GM21447 (cell line): Measurements from ENCODE around the gene S100A8.
"Not testable (repeated sequence)": the region's sequence is repeated elsewhere in the genome, so short reads cannot be mapped to it uniquely, and the experiment has no call there.

Experiments
- ATAC-seq: cut with Tn5 transposase; IDR thresholded peaks from one replicate; pipeline ENCODE4 v1.9.1; 2021; ENCODE audit not compliant: unreplicated experiment

S100A8 gene

DNA sequence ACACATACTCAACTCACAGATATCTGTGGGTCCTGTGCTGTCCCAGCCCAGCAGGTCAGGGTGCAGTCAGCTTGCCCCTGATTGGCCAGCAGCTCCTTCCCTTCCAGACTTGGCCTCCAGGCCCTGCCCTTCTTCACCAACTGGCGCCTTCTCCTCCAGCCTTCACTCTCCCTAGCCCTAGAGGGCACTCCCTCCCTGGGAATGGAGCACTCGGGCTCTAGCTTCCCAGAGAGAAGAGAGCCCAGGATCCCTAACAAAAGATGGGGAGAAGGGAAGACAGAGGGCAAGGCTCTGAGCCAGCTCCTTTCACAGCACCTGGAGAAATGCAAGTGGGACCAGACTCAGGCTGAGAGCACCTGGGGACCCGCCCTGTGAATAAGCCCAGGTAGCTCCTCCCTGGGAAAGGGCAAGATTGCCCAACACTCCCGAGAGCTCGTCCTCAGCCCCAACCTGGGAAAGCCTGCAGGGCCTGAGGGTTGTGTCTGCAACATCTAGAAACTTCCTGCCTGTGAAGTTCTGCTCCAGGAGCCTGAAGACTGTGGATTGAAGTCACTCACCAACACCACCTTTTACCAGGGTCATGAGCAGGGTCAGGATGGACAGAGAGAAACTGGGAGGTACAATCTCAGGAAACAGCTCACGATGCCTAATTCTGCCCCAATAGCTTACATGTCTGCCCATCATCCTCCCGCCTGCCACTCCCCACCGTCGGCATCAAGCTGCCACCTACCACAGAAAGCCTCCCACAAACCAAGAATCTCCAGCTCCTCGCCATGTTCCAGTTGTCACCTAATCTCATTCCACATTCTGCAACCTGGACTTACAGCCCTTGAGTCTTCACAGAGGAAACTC is 42.1 kb downstream of the S100A8 start, which contains the start of gene PGLYRP4:
PGLYRP4 (minus strand) TSS at position 331 of the 852 bp plus-strand sequence. CDS start 909 bp downstream, outside the sequence.
- ATAC-seq = no peak

DNA sequence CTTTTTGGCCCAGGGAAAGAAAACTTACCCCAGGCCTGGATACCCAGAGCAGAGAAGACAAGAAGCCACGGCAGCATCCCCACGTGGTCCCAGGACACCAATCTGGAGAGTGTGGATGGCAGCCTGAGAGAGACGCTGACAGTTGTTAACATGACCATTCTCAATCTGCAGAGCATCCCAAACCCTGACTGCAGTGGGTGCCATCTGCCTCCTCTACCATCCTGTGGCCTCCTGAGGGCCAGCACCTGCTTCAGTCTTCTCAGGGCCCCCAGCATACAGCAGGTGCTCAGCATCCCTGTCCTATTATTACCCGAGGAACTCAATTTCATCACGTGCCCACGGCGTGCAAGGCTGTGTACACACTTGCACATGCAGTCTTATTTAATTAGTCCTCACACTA is 43.0 kb downstream of the S100A8 start:
- ATAC-seq = no peak

DNA sequence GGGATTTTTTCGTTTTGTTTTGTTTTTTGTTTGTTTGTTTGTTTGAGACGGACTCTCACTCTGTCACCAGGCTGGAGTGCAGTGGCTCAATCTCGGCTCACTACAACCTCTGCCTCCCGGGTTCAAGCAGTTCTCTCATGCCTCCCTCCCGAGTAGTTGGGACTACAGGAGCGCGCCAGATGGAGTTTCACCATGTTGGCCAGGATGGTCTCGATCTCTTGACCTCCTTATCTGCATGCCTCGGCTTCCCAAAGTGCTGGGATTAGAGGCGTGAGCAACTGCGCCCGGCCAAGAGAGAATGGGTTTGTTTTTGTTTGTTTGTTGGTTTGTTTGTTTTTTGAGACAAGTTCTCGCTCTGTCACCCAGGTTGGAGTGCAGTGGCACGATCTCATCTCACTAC is 43.8 kb downstream of the S100A8 start:
- ATAC-seq = not testable (repeated sequence)

DNA sequence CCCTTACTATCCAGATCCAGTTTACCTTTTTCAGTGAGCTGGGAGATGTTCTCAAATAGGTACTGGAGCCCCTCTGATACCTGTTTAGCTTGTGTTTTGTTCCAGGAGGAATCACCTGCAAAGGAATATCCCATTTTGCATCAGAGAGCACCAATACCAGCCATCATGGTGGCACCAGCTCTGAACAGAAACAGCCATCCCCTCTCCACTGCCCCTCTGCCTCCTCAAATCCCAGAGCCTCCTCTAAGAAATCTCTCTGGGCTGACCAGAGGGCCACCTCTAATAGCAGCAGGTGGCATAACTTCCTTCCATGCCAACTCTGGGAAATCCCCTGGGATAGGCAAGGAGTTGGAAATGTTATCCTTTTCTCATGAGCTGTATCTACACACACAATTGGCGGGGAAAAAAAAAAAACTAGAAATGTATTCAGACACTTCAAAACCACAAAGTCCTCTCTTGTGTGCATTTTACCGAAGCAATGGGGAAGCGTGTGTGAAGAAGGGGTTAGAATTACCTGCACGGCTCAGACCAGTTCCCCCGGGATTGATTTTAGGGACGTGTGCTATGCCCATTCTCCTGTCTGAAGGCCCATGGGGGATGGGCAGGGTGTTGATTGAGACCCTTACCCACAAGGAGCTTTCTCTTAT is 44.7 kb downstream of the S100A8 start:
- peak; percentile 19 for ATAC-seq

- peak; percentile 45 for ATAC-seq
These were observed 45.4 kb downstream of the S100A8 start for GRCh38 chr1:153345187-153346076.

- ATAC-seq = no peak
These were observed 46.2 kb downstream of the S100A8 start for GRCh38 chr1:153344718-153345025.

DNA sequence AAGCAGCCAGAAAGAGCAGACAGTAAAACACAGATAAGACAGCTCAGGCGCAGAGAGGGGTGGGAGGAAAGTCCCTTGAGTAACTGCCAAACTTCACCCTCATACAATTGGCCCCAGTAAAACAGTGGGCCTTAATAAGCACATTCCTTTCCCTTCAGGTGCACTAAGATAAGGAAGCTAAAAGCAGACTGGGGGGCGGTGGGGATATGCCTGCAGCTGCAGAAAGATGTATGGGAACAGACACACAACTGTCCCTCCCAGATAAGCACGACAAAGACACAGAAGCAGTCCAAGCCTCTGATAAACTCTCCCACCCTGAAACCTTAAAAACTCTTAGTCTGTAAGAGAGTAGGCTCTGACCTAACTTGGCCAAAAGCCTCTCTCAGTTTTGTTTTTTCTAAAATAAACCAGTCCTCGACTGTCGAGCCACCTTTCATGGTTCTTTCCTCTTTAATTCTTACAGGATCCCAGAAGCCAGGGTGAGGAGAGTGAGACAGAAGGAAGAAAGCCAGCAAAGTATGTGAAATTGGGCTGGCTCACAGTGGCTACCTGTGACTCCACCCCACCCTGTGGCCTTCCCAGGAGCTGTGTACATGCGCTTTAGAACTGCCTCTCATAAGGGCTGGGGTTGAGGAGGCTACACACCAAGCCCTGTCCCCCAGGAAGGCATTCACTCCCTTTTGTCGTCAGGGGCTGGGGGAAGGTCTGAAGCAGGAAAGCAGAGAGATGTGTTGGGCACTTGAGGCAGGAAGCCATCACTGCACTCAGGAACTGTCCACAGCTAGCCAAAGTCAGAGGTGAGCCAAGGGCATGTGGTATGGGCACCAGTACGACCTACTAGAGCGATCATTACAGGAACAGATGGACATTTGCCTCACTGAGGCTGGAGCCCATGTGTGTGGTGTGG is 46.8 kb downstream of the S100A8 start:
- ATAC-seq = no peak

DNA sequence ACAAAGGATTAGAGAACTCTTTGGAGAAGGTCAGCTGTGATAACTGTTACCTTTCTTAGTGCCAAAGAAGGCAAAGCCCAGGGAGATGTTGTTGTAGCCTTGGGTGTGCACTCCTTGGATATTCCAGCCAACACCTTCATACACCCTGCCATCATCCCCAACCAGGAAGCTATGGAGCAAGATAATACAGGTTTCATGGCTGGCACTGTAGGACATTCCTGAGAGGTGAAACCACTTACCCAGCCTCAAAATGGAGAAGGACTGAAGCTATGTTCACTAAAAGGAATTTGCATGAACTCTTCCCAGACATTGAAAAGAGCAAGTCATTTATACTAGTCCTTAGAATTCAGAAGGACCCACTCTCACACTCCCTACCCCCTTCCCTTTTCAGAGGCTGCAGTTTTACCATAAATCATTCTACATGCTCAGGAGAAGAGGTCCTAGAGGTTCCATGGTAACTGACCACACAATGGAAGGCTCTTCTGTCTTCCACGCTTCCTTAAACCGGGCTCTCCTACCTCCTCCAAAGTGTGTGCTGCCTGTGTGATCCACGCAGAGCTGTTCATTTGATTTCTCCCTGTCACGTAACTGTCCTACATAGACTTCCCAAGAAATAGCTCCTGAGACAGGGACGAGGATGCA is 47.7 kb downstream of the S100A8 start:
- ATAC-seq = no peak

DNA sequence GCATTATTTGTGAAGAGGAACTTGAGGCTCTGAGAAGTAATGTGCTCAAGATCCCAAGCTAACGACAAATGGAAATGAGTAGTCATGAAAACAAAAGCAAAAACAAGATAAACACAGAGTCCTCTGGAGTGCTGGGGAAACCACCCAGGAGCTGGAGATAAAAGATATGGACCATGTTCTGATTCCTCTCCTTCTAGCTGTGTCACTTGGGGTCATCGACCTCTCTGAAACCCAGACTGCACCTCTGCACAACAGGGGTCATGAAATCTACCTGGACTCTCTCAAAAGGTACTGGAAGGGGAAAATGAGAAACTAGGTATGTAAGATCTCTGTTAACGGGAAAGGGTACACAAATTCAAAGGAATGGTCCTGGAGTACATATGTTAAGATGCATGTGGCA is 48.7 kb downstream of the S100A8 start:
- no peak for ATAC-seq

- ATAC-seq = no peak
These were observed 49.4 kb downstream of the S100A8 start for GRCh38 chr1:153341431-153341934.

DNA sequence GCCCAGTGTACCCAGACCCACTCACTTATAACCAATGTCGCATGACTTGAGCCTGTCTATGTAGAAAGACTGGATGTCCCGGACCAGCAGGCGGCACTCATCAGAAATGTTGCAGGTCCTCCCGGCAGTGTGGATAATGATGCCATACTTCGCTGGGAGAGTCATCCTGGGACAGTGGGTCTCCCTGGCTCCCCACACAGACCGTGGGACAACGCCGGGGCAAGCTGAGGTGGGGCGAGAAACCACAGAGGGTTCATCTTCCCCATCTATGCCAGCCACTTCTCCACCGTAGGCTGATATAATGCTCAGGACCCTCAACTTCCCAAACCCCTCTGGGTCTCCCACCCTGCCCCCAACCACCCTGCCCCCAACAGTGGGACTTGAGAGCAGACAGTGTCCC is 50.5 kb downstream of the S100A8 start:
- no peak for ATAC-seq
